ENCODE data around the gene CELF2. TPM values are rescaled to one million over a fixed set of nuclear protein-coding genes. Genes with fewer than 3 reads are reported as not detected.

The CELF2 gene
- total and polyA plus RNA-seq, 9 of the 15 experiments (the other 6 are each of a cell fraction or from before 2014, with no cell fraction given): 4.0 to 20.3 (median 11.1) TPM

- TF ChIP-seq E2F8 (IDR thresholded peaks at IDR 0.05; ENCODE audit: low read depth, partially characterized antibody): peak; percentile 37
- 0 out of 2 replicates have a peak, but pooled peaks have one; percentile 26 for TF ChIP-seq TCF3 (CRISPR knock-in tag; IDR thresholded peaks at IDR 0.05)
- TF ChIP-seq REST (IDR thresholded peaks at IDR 0.05; ENCODE audit: borderline replicate concordance): peak; percentile 33; the same call in 1 of the 2 replicates
- TF ChIP-seq REST (CRISPR knock-in tag; IDR thresholded peaks at IDR 0.05; ENCODE audit: low read depth): no peak
- TF ChIP-seq ZC3H4 (CRISPR knock-in tag; IDR thresholded peaks at IDR 0.05; ENCODE audit: borderline replicate concordance): 0 out of 2 replicates have a peak, but pooled peaks have one; percentile 56
- peak; percentile 78 for TF ChIP-seq ZNF134 (CRISPR knock-in tag; conservative IDR thresholded peaks at IDR 0.05)
- peak; percentile 44 for TF ChIP-seq TAF1 (IDR thresholded peaks at IDR 0.05; ENCODE audit: control insufficient read depth, extremely low read depth, insufficient read depth, low read length, severe bottlenecking)
- 0 out of 2 replicates have a peak, but pooled peaks have one; percentile 14 for TF ChIP-seq GATAD2A (IDR thresholded peaks at IDR 0.05)
- peak; percentile 39; the same call in 1 of the 2 replicates for TF ChIP-seq ZFX (CRISPR knock-in tag; IDR thresholded peaks at IDR 0.05)
- peak; percentile 46; the same call in 1 of the 2 replicates for TF ChIP-seq ARID4B (CRISPR knock-in tag; IDR thresholded peaks at IDR 0.05)
Observed at GRCh38 chr10:11165591-11166543, 148.2 kb downstream of the CELF2 start (continued).

All from K562 (cell line).